K562 treated with DMSO at 1 percent for 48 hours (cell line): ENCODE data around the gene IRF1. TPM values are rescaled to one million over a fixed set of nuclear protein-coding genes. Genes with fewer than 3 reads are reported as not detected.

Source experiments
- total RNA-seq: library from RNA; unstranded; fragments of 300-600 nt; gene quantifications from 2 replicates; pipeline ENCODE4 v1.2.3, GENCODE V29; 2022; ENCODE audit warnings: low replicate concordance; ENCODE audit errors: extremely low read depth

The IRF1 gene, protein sequence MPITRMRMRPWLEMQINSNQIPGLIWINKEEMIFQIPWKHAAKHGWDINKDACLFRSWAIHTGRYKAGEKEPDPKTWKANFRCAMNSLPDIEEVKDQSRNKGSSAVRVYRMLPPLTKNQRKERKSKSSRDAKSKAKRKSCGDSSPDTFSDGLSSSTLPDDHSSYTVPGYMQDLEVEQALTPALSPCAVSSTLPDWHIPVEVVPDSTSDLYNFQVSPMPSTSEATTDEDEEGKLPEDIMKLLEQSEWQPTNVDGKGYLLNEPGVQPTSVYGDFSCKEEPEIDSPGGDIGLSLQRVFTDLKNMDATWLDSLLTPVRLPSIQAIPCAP
- not detected in 2 replicates for total RNA-seq

DNA sequence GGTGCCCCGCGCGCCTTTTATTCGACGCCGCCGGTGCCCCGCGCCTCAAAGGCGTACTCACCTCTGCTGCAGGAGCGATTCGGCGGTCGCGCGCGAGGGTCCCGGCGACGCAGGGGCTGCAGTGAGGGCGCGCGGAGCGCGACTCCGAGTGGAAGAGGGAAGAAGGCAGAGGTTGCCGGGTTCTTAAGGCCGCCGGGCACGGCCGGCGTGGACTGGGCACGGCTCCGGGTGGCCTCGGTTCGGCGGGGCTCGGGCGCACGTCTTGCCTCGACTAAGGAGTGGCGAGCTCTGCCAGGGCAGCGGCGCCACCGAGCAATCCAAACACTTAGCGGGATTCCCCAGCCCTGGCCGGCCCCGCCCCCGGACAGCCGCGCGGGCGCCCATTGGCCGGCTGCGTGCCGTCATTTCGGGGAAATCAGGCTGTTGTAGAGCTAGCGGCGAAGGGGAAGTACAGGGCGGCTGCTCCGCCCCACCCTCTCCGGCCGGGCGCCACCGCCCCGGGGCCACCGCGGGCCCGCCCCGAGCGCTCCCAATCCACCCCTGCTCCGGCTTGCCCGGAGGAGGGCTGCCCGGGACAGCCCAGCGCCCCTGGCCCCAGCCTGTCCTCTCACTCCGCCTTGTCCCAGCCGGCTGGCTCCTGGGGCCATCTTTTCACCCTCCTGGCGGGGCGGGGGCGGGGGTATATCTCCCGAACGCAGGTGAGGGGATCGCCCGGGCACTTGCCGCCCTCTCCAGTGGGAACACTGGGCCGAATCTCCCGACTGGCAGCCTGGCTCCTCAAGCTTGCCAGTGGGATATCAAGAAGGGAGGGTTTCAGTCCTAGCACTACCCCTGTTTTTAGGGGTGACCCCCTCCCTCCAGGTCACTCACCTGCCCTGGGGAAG, at the start of gene IRF1:
TSS of gene IRF1 (minus strand) at position 290 of the 884 bp plus-strand sequence. CDS start 1,295 bp downstream, outside the sequence.

Other genes with a start within 250 kb of the IRF1 start
- not detected in 2 replicates for gene PDLIM4, start 233.1 kb downstream of the IRF1 start, total RNA-seq
- gene SLC22A4, start 196.4 kb downstream of the IRF1 start, total RNA-seq, result not detected in 2 replicates
- not detected in 2 replicates for gene SLC22A5, start 121.1 kb downstream of the IRF1 start, total RNA-seq
- gene IL5, start 52.7 kb upstream of the IRF1 start, total RNA-seq, result not detected in 2 replicates
- not detected in 2 replicates for gene RAD50, start 66.2 kb upstream of the IRF1 start, total RNA-seq
- gene IL13, start 167.4 kb upstream of the IRF1 start, total RNA-seq, result not detected in 2 replicates
- not detected in 2 replicates for gene IL4, start 183.2 kb upstream of the IRF1 start, total RNA-seq
- not detected in 2 replicates for gene KIF3A, start 246.8 kb upstream of the IRF1 start, total RNA-seq